K562 (cell line): Measurements from ENCODE around the gene EPHA10. TPM values are rescaled to one million over a fixed set of nuclear protein-coding genes. Genes with fewer than 3 reads are reported as not detected.

Experiments used
- CBX8 ChIP-seq: fragments of 200-600 bp; sonication (generic); IDR thresholded peaks from 2 replicates; pipeline ENCODE4 v1.6.1; 2012; ENCODE audit warnings: borderline replicate concordance, mixed run types, low read depth, mild to moderate bottlenecking, moderate library complexity, mixed read lengths, low read length, control low read depth, inconsistent platforms; ENCODE audit not compliant: poor library complexity, severe bottlenecking; ENCODE audit errors: extremely low read depth
- CEBPG ChIP-seq, 3 experiments: fragments of 200-800 bp in 1 of 3; sonication (Bioruptor generic) in 1 of 3; sonication (generic) in 1 of 3; formaldehyde crosslinking in 1 of 3; IDR thresholded peaks in 2 of 3; conservative IDR thresholded peaks in 1 of 3; 2 replicates each; pipeline versions ENCODE4 v1.6.1 to v1.8.0; 2016 to 2022; ENCODE audit warnings: missing compliant biosample characterization in 2 of 3, missing genetic modification characterization in 2 of 3, mild to moderate bottlenecking in 1 of 3, missing genetic modification reagents in 1 of 3
- CHD1 ChIP-seq: fragments of 200-600 bp; sonication (generic); IDR thresholded peaks from one replicate; pipeline ENCODE4 v1.6.1; 2012; ENCODE audit warnings: mild to moderate bottlenecking, moderate library complexity, low read length, inconsistent platforms
- MCM3 ChIP-seq: fragments of 450-650 bp; IDR thresholded peaks from 2 replicates; pipeline ENCODE4 v1.6.1; 2016
- NFIX ChIP-seq: fragments of 250-450 bp; sonication (Bioruptor Pico); IDR thresholded peaks from 2 replicates; pipeline ENCODE4 v1.4.0; 2020; ENCODE audit warnings: low read depth, mild to moderate bottlenecking, moderate library complexity
- NFRKB ChIP-seq: fragments of 450-650 bp; IDR thresholded peaks from 2 replicates; pipeline ENCODE4 v1.6.1; 2016; ENCODE audit warnings: low read depth
- RBFOX2 ChIP-seq: fragments of 200-400 bp; formaldehyde crosslinking; IDR thresholded peaks from 2 replicates; pipeline ENCODE4 v1.6.1; 2017; ENCODE audit warnings: low read depth, mild to moderate bottlenecking, low read length, moderate library complexity
- RBM15 ChIP-seq: fragments of 200-400 bp; formaldehyde crosslinking; IDR thresholded peaks from 2 replicates; pipeline ENCODE4 v1.6.1; 2018; ENCODE audit warnings: mild to moderate bottlenecking, low read length, moderate library complexity; ENCODE audit not compliant: insufficient read depth
- SIN3B ChIP-seq: fragments of 450-650 bp; IDR thresholded peaks from 2 replicates; pipeline ENCODE4 v1.6.1; 2017; ENCODE audit warnings: low read depth, mild to moderate bottlenecking, moderate library complexity
- SMC3 ChIP-seq: conservative IDR thresholded peaks from 2 replicates; pipeline ENCODE4 v1.6.1; 2011; ENCODE audit warnings: low read depth, low read length, improper control_type of control experiment; ENCODE audit not compliant: insufficient read depth
- SRSF1 ChIP-seq: fragments of 200-400 bp; formaldehyde crosslinking; IDR thresholded peaks from 2 replicates; pipeline ENCODE4 v1.6.1; 2017; ENCODE audit warnings: mild to moderate bottlenecking, low read depth, low read length, moderate library complexity
- TAF1 ChIP-seq: IDR thresholded peaks from 2 replicates; pipeline ENCODE4 v1.6.1; 2011; ENCODE audit warnings: mild to moderate bottlenecking, low read length, moderate library complexity; ENCODE audit not compliant: insufficient read depth, control insufficient read depth, severe bottlenecking; ENCODE audit errors: extremely low read depth
- ZMIZ1 ChIP-seq, 2 experiments: fragments of 150-350 bp in 1 of 2; IDR thresholded peaks; 2 replicates each; pipeline ENCODE4 v1.6.1; 2012 to 2016; ENCODE audit warnings: low read depth in 2 of 2, low read length in 2 of 2, mild to moderate bottlenecking in 1 of 2, moderate library complexity in 1 of 2
- ZNF121 ChIP-seq: sonication (generic); formaldehyde crosslinking; conservative IDR thresholded peaks from 2 replicates; pipeline ENCODE4 v1.8.0; 2022; ENCODE audit warnings: missing genetic modification reagents
- ZNF165 ChIP-seq: fragments of 250-450 bp; sonication (Bioruptor Pico); IDR thresholded peaks from 2 replicates; pipeline ENCODE4 v1.4.0; 2020; ENCODE audit warnings: borderline replicate concordance
- ZNF184 ChIP-seq: sonication (generic); formaldehyde crosslinking; IDR thresholded peaks from 2 replicates; pipeline ENCODE4 v1.5.0; 2020; ENCODE audit warnings: missing genetic modification reagents
- ZNF239 ChIP-seq: fragments of 250-450 bp; sonication (Bioruptor Pico); IDR thresholded peaks from 2 replicates; pipeline ENCODE4 v1.4.0; 2020; ENCODE audit warnings: mild to moderate bottlenecking
- ZNF280B ChIP-seq: fragments of 250-450 bp; sonication (Bioruptor Pico); IDR thresholded peaks from 2 replicates; pipeline ENCODE4 v1.5.1; 2021; ENCODE audit warnings: mild to moderate bottlenecking
- ZNF347 ChIP-seq: fragments of 450-650 bp; formaldehyde crosslinking; IDR thresholded peaks from 2 replicates; pipeline ENCODE4 v1.4.0; 2020; ENCODE audit warnings: low read depth, mild to moderate bottlenecking, moderate library complexity
- polyA plus RNA-seq, 8 experiments: library from polyadenylated mRNA; depleted of rRNA in 4 of 8; stranded (reverse) in 5 of 8; unstranded in 3 of 8; fragments of >200 nt; fragmentation: Nextera tagmentation in 2 of 8; fragmentation: Illumina TruSeq in 1 of 8; extraction: Ambion mirVana in 2 of 8; extraction: Trizol in 1 of 8; gene quantifications; 2 replicates each; pipeline versions ENCODE4 v1.2.1 to v1.2.3, GENCODE V29; 2011 to 2014; ENCODE audit warnings: inconsistent platforms in 1 of 8, missing spikeins in 1 of 8
- total RNA-seq, 7 experiments: library from RNA; depleted of rRNA in 6 of 7; stranded (reverse); fragments of >200 nt in 6 of 7; fragmentation: Illumina TruSeq in 2 of 7; extraction: Trizol in 2 of 7; gene quantifications; 2 replicates each; pipeline versions ENCODE4 v1.2.1 to v1.2.3, GENCODE V29; 2011 to 2021; ENCODE audit warnings: low replicate concordance in 1 of 7

EPHA10 gene
- total and polyA plus RNA-seq, 9 of the 15 experiments (the other 6 are each of a cell fraction or from before 2014, with no cell fraction given) = 0.03 TPM; not detected in 8

DNA sequence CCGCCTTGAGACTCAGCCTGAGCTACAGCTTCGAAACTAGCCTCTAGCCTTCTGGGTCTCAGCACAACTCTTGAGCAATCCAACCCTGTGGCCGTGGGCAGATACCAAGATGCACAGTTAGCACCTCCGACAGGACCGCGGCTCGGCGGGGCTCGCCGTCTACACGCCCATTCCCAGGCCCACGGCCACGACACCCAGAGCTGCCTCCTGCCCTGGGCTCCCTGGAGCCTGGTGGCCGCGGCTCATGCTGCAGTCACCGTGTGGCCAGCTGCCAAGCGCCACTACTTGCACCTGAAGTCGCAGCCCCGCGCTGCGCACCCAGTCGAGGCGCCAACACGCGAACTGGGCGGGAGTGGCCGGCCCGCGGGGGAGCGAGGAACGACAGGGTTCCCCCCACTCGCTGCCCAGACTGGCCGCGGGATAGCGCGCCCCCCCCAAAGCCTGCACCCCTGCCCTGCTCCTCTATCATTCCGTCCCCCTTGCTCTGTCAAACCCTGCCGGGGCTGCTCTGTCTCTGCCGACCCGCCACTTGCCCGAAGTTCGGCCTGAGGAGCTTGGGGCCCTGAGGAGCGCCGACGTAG, 73.3 kb downstream of the EPHA10 start (continued):
- TF ChIP-seq CEBPG (CRISPR knock-in tag; IDR thresholded peaks at IDR 0.05) (peak; percentile 84), CEBPG (tag; conservative IDR thresholded peaks at IDR 0.05 in 1 of 2, IDR thresholded peaks at IDR 0.05 in 1 of 2) (peak; percentile 44 to 52; a peak in 2 of 4 replicates), NFRKB (peak; percentile 20; the same call in 1 of the 2 replicates), RBM15 (no peak), CBX8 (no peak), ZNF239 (no peak), ZNF280B (CRISPR knock-in tag) (no peak), MCM3 (no peak), CHD1 (no peak), ZNF121 (CRISPR knock-in tag) (no peak), ZNF165 (CRISPR knock-in tag) (peak; percentile 65; the same call in 1 of the 2 replicates), SMC3 (no peak), NFIX (CRISPR knock-in tag) (no peak), RBFOX2 (no peak), TAF1 (no peak), ZNF184 (CRISPR knock-in tag) (no peak), SRSF1 (0 out of 2 replicates have a peak, but pooled peaks have one; percentile 6), ZMIZ1 (IDR thresholded peaks at IDR 0.05; ENCODE audit: low read depth in 2 of 2, low read length in 2 of 2) (no peak), SIN3B (no peak), ZNF347 (CRISPR knock-in tag) (no peak)
